ENCODE results near the gene TIMM8A. TPM values are rescaled to one million over a fixed set of nuclear protein-coding genes. Genes with fewer than 3 reads are reported as not detected.
A peak's percentile ranks its signal among the peaks of the same experiment; 100 is the strongest.

TIMM8A gene
- polyA plus RNA-seq, 1 experiment = 5.9 TPM

DNA sequence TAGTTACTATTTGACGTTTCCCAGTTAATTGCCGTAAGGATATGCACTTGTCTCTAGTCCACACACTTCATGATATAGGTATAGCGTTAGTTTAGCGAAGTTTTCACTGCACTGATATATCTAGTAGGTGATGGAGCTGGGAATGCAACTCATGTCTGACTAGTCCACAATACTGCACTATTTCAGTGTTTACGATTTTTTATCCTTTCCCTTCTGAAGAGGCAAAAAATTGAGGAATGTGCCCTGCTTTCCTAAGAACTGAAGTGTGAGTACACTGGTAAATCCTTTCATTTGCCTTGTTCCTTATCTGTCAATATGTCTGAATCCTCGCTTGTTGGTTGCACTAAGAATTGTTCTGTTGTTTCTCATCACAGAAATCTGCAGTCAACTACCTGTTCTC, 43.3 kb upstream of the TIMM8A start:
- Histone ChIP-seq H3K36me3 (ENCODE audit: control insufficient read depth, insufficient read depth, low read length) (no peaks in the 10 kb centered on the region), H3K4me3 (ENCODE audit: low read depth, low read length) (peak overlapping the region; percentile 70), H3K27me3 (ENCODE audit: control insufficient read depth, insufficient read depth, low read length) (no peaks in the 10 kb centered on the region; the same call in 1 of the 2 replicates)
- ChIA-PET POLR2A (no interaction called here), CTCF (no interaction called here)
- TF ChIP-seq, protein P1, sequence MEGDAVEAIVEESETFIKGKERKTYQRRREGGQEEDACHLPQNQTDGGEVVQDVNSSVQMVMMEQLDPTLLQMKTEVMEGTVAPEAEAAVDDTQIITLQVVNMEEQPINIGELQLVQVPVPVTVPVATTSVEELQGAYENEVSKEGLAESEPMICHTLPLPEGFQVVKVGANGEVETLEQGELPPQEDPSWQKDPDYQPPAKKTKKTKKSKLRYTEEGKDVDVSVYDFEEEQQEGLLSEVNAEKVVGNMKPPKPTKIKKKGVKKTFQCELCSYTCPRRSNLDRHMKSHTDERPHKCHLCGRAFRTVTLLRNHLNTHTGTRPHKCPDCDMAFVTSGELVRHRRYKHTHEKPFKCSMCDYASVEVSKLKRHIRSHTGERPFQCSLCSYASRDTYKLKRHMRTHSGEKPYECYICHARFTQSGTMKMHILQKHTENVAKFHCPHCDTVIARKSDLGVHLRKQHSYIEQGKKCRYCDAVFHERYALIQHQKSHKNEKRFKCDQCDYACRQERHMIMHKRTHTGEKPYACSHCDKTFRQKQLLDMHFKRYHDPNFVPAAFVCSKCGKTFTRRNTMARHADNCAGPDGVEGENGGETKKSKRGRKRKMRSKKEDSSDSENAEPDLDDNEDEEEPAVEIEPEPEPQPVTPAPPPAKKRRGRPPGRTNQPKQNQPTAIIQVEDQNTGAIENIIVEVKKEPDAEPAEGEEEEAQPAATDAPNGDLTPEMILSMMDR (IDR thresholded peaks at IDR 0.05; ENCODE audit: insufficient read depth, low read depth, low read length) = no peak
- DNase-seq (ENCODE audit: low read depth) = no peak

DNA sequence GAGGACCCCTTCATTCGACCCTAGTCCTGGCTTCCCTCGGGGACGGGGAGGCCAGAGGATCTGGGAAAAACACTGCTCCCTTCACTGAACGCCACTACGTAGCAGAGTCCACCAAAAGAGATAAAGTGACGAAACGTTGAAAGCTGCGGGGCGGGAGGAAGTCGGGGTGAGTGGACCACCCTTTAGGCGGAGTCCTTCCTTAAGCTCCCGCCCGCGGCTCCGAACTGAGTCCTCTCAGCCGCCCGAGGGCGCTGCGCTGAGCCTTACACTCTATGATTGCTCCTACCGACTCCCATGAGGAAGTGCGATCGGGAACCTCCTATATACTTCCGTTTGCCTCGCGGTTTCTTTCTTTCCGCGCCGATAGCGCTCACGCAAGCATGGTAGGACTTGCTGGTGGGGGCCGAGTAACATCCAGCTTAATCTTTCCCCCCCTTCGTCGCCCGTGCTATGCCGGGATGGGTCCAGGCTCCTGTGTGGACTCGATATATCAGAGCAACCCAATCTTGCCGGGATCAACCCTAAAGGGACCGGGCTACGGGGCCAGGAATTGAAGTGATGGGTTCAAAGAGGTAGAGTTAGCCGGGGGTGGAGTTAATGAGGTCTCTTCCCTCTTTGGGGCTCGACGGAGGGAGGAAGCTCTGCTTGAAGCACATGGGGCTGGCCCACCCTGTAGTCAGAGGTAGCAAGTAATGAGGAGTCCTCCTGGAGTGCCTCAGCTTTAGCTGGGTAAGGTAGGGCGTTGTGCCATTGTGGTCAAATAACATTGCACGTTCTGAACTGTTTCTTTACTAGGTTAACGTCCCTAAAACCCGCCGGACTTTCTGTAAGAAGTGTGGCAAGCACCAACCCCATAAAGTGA, 42.4 kb upstream of the TIMM8A start, which contains the start of gene RPL36A:
Gene RPL36A, plus strand, starts transcription at position 348 of the 862 bp plus-strand sequence. Its CDS starts 33 bp downstream, at position 381.
- peak within 1 kb of the TSS; percentile 70 for H3K4me3 ChIP-seq (ENCODE audit: low read depth, low read length)
- H3K36me3 ChIP-seq (ENCODE audit: control insufficient read depth, insufficient read depth, low read length) = no peaks in the 10 kb centered on the region
- H3K27me3 ChIP-seq (ENCODE audit: control insufficient read depth, insufficient read depth, low read length) = no peaks in the 10 kb centered on the region; the same call in 1 of the 2 replicates
- CTCF ChIA-PET = interaction anchor here (0.6 to 1.7 kb wide), 5 partner anchors 12 to 206 kb away, joined by 3 to 6 read pairs (median 4); partner anchors contain the start of genes GLA and HNRNPH2
- POLR2A ChIA-PET = interaction anchor here (0.5 kb wide), 1 partner anchor 170 kb away, joined by 6 read pairs; no protein-coding TSS in a partner anchor
- peak; percentile 61 for DNase-seq (ENCODE audit: low read depth)
- TF ChIP-seq, protein P1 (IDR thresholded peaks at IDR 0.05; ENCODE audit: insufficient read depth, low read depth, low read length) = peak; percentile 80

DNA sequence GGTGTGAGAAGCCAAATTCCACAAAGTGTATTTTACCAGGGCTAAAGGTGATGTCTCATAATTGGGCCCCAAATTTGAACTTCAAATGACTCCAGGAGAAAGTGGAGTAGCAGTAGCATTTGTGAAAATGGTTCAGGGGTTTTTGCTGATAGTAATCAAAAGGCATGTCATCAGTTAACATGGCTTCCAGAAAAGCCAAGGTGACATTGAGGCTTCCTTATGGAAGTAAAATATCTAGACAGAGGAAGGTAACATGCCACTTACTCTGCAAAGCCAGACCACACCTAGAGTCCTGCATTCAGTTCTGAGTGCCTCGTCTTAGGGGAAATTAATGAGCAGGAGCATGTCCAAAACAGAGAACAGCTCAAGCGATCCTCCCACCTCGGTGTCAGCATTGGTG, 40.1 kb upstream of the TIMM8A start:
- no peak for DNase-seq (ENCODE audit: low read depth)
- H3K36me3 ChIP-seq (ENCODE audit: control insufficient read depth, insufficient read depth, low read length) = no peaks in the 10 kb centered on the region
- ChIA-PET POLR2A (no interaction called here), CTCF (no interaction called here)
- H3K27me3 ChIP-seq (ENCODE audit: control insufficient read depth, insufficient read depth, low read length) = no peaks in the 10 kb centered on the region; the same call in 1 of the 2 replicates
- TF ChIP-seq, protein P1 (IDR thresholded peaks at IDR 0.05; ENCODE audit: insufficient read depth, low read depth, low read length) = no peak
- no peak overlapping the region for H3K4me3 ChIP-seq (ENCODE audit: low read depth, low read length)

GRCh38 chrX:101386542-101386885, 38.0 kb upstream of the TIMM8A start:
- Histone ChIP-seq H3K4me3 (ENCODE audit: low read depth, low read length) (no peak overlapping the region), H3K27me3 (ENCODE audit: control insufficient read depth, insufficient read depth, low read length) (no peaks in the 10 kb centered on the region; the same call in 1 of the 2 replicates), H3K36me3 (ENCODE audit: control insufficient read depth, insufficient read depth, low read length) (no peaks in the 10 kb centered on the region)
- POLR2A ChIA-PET = no interaction called here
- TF ChIP-seq, protein P1 (IDR thresholded peaks at IDR 0.05; ENCODE audit: insufficient read depth, low read depth, low read length) = no peak
- CTCF ChIA-PET = no interaction called here
- DNase-seq (ENCODE audit: low read depth) = no peak

DNA sequence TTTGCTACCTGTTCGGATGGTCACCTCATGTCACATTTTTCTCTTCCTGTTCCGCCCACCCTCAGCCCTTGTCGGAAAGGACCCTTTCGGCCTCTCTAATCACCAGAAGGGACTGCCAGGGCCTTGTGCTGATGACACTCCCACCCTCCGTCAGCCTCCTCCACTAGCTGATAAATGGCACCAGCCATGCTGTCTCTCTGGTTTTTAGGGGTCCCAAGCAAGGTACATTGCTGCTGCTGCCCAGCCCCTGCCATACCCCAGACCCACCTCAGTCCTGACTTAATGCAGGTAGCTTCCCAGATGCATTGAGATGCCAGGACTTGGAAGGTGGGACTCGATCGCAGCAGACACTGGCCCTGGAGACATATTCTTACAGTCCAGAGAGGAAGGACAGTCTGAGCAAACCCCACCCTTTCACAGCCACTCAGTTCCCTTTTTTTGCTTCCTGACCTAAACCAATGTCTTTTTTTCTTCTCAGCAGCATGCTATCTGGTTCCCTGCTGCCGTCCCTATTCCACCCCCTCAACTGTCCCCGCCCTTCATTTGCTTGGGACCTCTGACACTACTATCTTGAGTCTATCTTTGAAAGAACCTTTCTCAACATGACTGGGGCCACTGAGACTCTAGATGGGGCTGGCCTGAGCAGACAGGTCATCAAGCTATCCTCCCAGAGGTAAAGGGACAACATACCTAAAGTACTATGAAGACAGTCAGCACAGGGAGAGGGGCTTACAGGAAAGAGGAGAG, 37.4 kb upstream of the TIMM8A start, which contains the start of gene BTK:
Gene BTK, minus strand, starts transcription at position 397 of the 747 bp plus-strand sequence. CDS start 10,907 bp downstream, outside the sequence.
- no peak within 1 kb of the TSS for H3K4me3 ChIP-seq (ENCODE audit: low read depth, low read length)
- ChIA-PET CTCF (no interaction called here), POLR2A (no interaction called here)
- no peaks in the 10 kb centered on the region; the same call in 1 of the 2 replicates for H3K27me3 ChIP-seq (ENCODE audit: control insufficient read depth, insufficient read depth, low read length)
- TF ChIP-seq, protein P1 (IDR thresholded peaks at IDR 0.05; ENCODE audit: insufficient read depth, low read depth, low read length) = no peak
- no peak for DNase-seq (ENCODE audit: low read depth)
- no peaks in the 10 kb centered on the region for H3K36me3 ChIP-seq (ENCODE audit: control insufficient read depth, insufficient read depth, low read length)
